DOHH2 (cell line): ENCODE results near the gene SMAP2.

ENCODE experiments used
- CTCF ChIP-seq: fragments of 200-600 bp; sonication (generic); IDR thresholded peaks from one replicate; pipeline ENCODE4 v1.5.1; 2014; ENCODE audit warnings: antibody characterized with exemption, mild to moderate bottlenecking, low read depth, low read length; ENCODE audit not compliant: poor library complexity, severe bottlenecking
- EZH2phosphoT487 ChIP-seq: fragments of 200-600 bp; sonication (generic); IDR thresholded peaks from 2 replicates; pipeline ENCODE4 v1.6.1; 2017; ENCODE audit warnings: borderline replicate concordance, mild to moderate bottlenecking, antibody characterized with exemption, low read length, moderate library complexity, mixed read lengths

- TF ChIP-seq CTCF = no peak
- no peak for TF ChIP-seq EZH2phosphoT487
These were observed 19.6 kb downstream of the SMAP2 start for GRCh38 chr1:40393173-40393572.
